A673 (cell line): ENCODE data around the gene SLC38A9. TPM values are rescaled to one million over a fixed set of nuclear protein-coding genes. Genes with fewer than 3 reads are reported as not detected.

Experiments
- BruUV-seq: library from RNA; stranded (reverse); fragments of 400-500 nt; replicated peaks from 2 replicates; lab custom pipeline; 2021; lab: Mats Ljungman, UMichigan
- CTCF ChIA-PET: fragments of 300-600 bp; sonication (Branson Sonifier 250); formaldehyde crosslinking; loops from one replicate; lab custom pipeline; 2022; ENCODE audit warnings: antibody characterized with exemption; lab: Charles Lee
- POLR2A ChIA-PET: fragments of 300-600 bp; sonication (Branson Sonifier 250); formaldehyde crosslinking; loops from one replicate; lab custom pipeline; 2022; ENCODE audit warnings: antibody characterized with exemption; ENCODE audit not compliant: low non-redundant PET; lab: Charles Lee
- DNase-seq: peaks from one replicate; pipeline ENCODE4 v3.0.0-alpha.2; 2015; ENCODE audit warnings: low spot score
- H3K27ac ChIP-seq: fragments of 200-600 bp; sonication (generic); 2 replicates; pipeline ENCODE4 v1.5.1; 2016; ENCODE audit warnings: mixed run types, low read depth, mild to moderate bottlenecking, mixed read lengths, antibody characterized with exemption, low read length; ENCODE audit not compliant: poor library complexity, severe bottlenecking
- H3K27me3 ChIP-seq: fragments of 200-600 bp; sonication (generic); replicated peaks from 2 replicates; pipeline ENCODE4 v1.6.1; 2017; ENCODE audit warnings: mixed run types, low read depth, mild to moderate bottlenecking, mixed read lengths, antibody characterized with exemption, low read length; ENCODE audit not compliant: insufficient read depth, poor library complexity
- H3K36me3 ChIP-seq: fragments of 200-600 bp; sonication (generic); 2 replicates; pipeline ENCODE4 v1.6.1; 2016; ENCODE audit warnings: mixed run types, mild to moderate bottlenecking, mixed read lengths, antibody characterized with exemption, low read length; ENCODE audit not compliant: insufficient read depth, poor library complexity, severe bottlenecking
- H3K4me1 ChIP-seq: fragments of 200-600 bp; sonication (generic); 2 replicates; pipeline ENCODE4 v1.6.1; 2017; ENCODE audit warnings: mixed run types, mild to moderate bottlenecking, mixed read lengths, antibody characterized with exemption, low read length; ENCODE audit not compliant: insufficient read depth, poor library complexity, severe bottlenecking
- H3K4me3 ChIP-seq: fragments of 200-600 bp; sonication (generic); 2 replicates; pipeline ENCODE4 v1.5.1; 2016; ENCODE audit warnings: low read depth, mixed run types, mild to moderate bottlenecking, mixed read lengths, low read length; ENCODE audit not compliant: poor library complexity, severe bottlenecking
- H3K9me3 ChIP-seq: fragments of 200-600 bp; sonication (generic); 2 replicates; pipeline ENCODE4 v1.6.1; 2016; ENCODE audit warnings: mixed run types, low read depth, mild to moderate bottlenecking, mixed read lengths, antibody characterized with exemption, low read length; ENCODE audit not compliant: poor library complexity, severe bottlenecking
- CTCF ChIP-seq: fragments of 300-800, 200-600 bp; sonication (generic); conservative IDR thresholded peaks from 2 replicates; pipeline ENCODE4 v1.5.1; 2017; ENCODE audit warnings: low read depth, mild to moderate bottlenecking, antibody characterized with exemption, low read length, moderate library complexity, mixed read lengths
- EZH2 ChIP-seq: fragments of 200-600 bp; sonication (generic); IDR thresholded peaks from 2 replicates; pipeline ENCODE4 v1.6.1; 2017; ENCODE audit warnings: borderline replicate concordance, low read depth, mild to moderate bottlenecking, mixed read lengths, antibody characterized with exemption, low read length; ENCODE audit not compliant: poor library complexity, severe bottlenecking
- intact Hi-C: fragments of 100-400 bp; cut with micrococcal nuclease; formaldehyde crosslinking; loops from one replicate; pipeline ENCODE4 v1.10.0; 2022; ENCODE audit not compliant: unreplicated experiment
- total RNA-seq: library from RNA; stranded (reverse); gene quantifications from 2 replicates; pipeline ENCODE4 v1.2.3, GENCODE V29; 2021

The SLC38A9 gene
- total RNA-seq, 1 experiment from 2014 or later, result 22.1 TPM

- no peaks in the 10 kb centered on the region for H3K4me1 ChIP-seq
- H3K36me3 ChIP-seq, result no peaks in the 10 kb centered on the region
- ChIA-PET POLR2A (no interaction called here), CTCF (no interaction called here)
- intact Hi-C loops, result no loop called here
- peaks cover 7% of the 10 kb centered on the region for H3K27me3 ChIP-seq
- no peak for DNase-seq
- H3K4me3 ChIP-seq, result no peak overlapping the region
- H3K27ac ChIP-seq, result no peak overlapping the region
- no peaks in the 10 kb centered on the region for H3K9me3 ChIP-seq
- no TSS peak for BruUV-seq
- no peak for TF ChIP-seq CTCF
- no peak for TF ChIP-seq EZH2
Observed at GRCh38 chr5:55758231-55758630, 46.1 kb upstream of the SLC38A9 start.

GRCh38 chr5:55750499-55750898 lies 38.4 kb upstream of the SLC38A9 start:
- ChIA-PET POLR2A (no interaction called here), CTCF (no interaction called here)
- Histone ChIP-seq H3K27me3 (no peaks in the 10 kb centered on the region), H3K36me3 (no peaks in the 10 kb centered on the region), H3K4me1 (no peaks in the 10 kb centered on the region), H3K9me3 (no peaks in the 10 kb centered on the region), H3K27ac (no peak overlapping the region), H3K4me3 (no peak overlapping the region)
- no peak for TF ChIP-seq EZH2
- no peak for TF ChIP-seq CTCF
- no TSS peak for BruUV-seq
- no peak for DNase-seq
- intact Hi-C loops, result no loop called here

- Histone ChIP-seq H3K36me3 (no peaks in the 10 kb centered on the region), H3K4me1 (no peaks in the 10 kb centered on the region), H3K9me3 (no peaks in the 10 kb centered on the region), H3K27me3 (no peaks in the 10 kb centered on the region), H3K27ac (no peak overlapping the region), H3K4me3 (no peak overlapping the region)
- DNase-seq, result no peak
- no TSS peak for BruUV-seq
- CTCF ChIA-PET, result no interaction called here
- POLR2A ChIA-PET, result no interaction called here
- TF ChIP-seq EZH2 (no peak), CTCF (no peak)
- intact Hi-C loops, result no loop called here
Observed at GRCh38 chr5:55750063-55750462, 37.9 kb upstream of the SLC38A9 start.
